Mucosa of rectum (tissue), 2 donors: ENCODE results near the gene FAM89B.

Experiments
- H3K27ac ChIP-seq, 2 donors: one replicate each; pipeline ENCODE4 v1.7.0; 2013; ENCODE audit warnings: inconsistent platforms in 2 of 2, low read depth in 2 of 2, low read length in 2 of 2
- H3K27me3 ChIP-seq, 2 donors: one replicate each; pipeline ENCODE4 v1.7.0; 2013; ENCODE audit warnings: low read length in 2 of 2; ENCODE audit not compliant: control insufficient read depth in 2 of 2, insufficient read depth in 2 of 2
- H3K36me3 ChIP-seq, 2 donors: one replicate each; pipeline ENCODE4 v1.7.0; 2013; ENCODE audit warnings: low read length in 2 of 2; ENCODE audit not compliant: control insufficient read depth in 2 of 2, insufficient read depth in 2 of 2
- H3K4me1 ChIP-seq, 2 donors: one replicate each; pipeline ENCODE4 v1.7.0; 2013; ENCODE audit warnings: low read length in 2 of 2, mild to moderate bottlenecking in 1 of 2; ENCODE audit not compliant: control insufficient read depth in 2 of 2, insufficient read depth in 2 of 2
- H3K4me3 ChIP-seq, 2 donors: one replicate each; pipeline ENCODE4 v1.7.0; 2013; ENCODE audit warnings: low read length in 2 of 2
- H3K9ac ChIP-seq, 2 donors: one replicate each; pipeline ENCODE4 v1.7.0; 2013; ENCODE audit warnings: low read length in 2 of 2, low read depth in 1 of 2, mild to moderate bottlenecking in 1 of 2
- H3K9me3 ChIP-seq, 2 donors: one replicate each; pipeline ENCODE4 v1.7.0; 2013; ENCODE audit warnings: low read length in 2 of 2; ENCODE audit not compliant: control insufficient read depth in 2 of 2
- donor health status: healthy.
- donor health status: Normal muscosa, but diverticular disease.

FAM89B gene

GRCh38 chr11:65565624-65566453 lies 6.5 kb upstream of the FAM89B start:
- Histone ChIP-seq H3K4me1 (peaks cover 13 to 22% of the 10 kb centered on the region in 2 donors), H3K9me3 (no peaks in the 10 kb centered on the region), H3K27me3 (no peaks in the 10 kb centered on the region), H3K9ac (no peak overlapping the region), H3K4me3 (no peak overlapping the region), H3K27ac (peak overlapping the region in 1 of 2 donors; percentile 32), H3K36me3 (peaks cover 0 to 3% of the 10 kb centered on the region in 2 donors)

- Histone ChIP-seq H3K4me1 (peaks cover 37 to 46% of the 10 kb centered on the region in 2 donors), H3K27me3 (no peaks in the 10 kb centered on the region), H3K36me3 (peaks cover 0 to 3% of the 10 kb centered on the region in 2 donors), H3K27ac (peak overlapping the region; percentile 98 to 99), H3K9ac (peak overlapping the region; percentile 83 to 92), H3K4me3 (peak overlapping the region; percentile 90 to 95), H3K9me3 (no peaks in the 10 kb centered on the region)
Measured at GRCh38 chr11:65569164-65569972, 3.0 kb upstream of the FAM89B start.

- H3K36me3 ChIP-seq = peaks cover 0 to 3% of the 10 kb centered on the region in 2 donors
- H3K27ac ChIP-seq = peak within 1 kb of the TSS; percentile 98 to 99
- peaks cover 43 to 53% of the 10 kb centered on the region in 2 donors for H3K4me1 ChIP-seq
- H3K9me3 ChIP-seq = no peaks in the 10 kb centered on the region
- H3K4me3 ChIP-seq = peak within 1 kb of the TSS; percentile 90 to 95
- H3K27me3 ChIP-seq = no peaks in the 10 kb centered on the region
- peak within 1 kb of the TSS; percentile 83 to 92 for H3K9ac ChIP-seq
Measured at GRCh38 chr11:65569973-65570918, 2.1 kb upstream of the FAM89B start, which contains the start of gene ZNRD2. TSS of gene ZNRD2 (plus strand) at chr11:65570477. CDS start at chr11:65570492, 15 bp downstream.

GRCh38 chr11:65571420-65571819 lies 918 bp upstream of the FAM89B start:
- Histone ChIP-seq H3K4me1 (peaks cover 50 to 60% of the 10 kb centered on the region in 2 donors), H3K9me3 (no peaks in the 10 kb centered on the region), H3K4me3 (peak overlapping the region; percentile 90 to 95), H3K27me3 (no peaks in the 10 kb centered on the region), H3K27ac (peak overlapping the region in 1 of 2 donors; percentile 93), H3K9ac (peak overlapping the region in 1 of 2 donors; percentile 83), H3K36me3 (peaks cover 0 to 3% of the 10 kb centered on the region in 2 donors)

- Histone ChIP-seq H3K27ac (peak overlapping the region; percentile 67 to 93), H3K4me3 (peak overlapping the region; percentile 63 to 80), H3K27me3 (no peaks in the 10 kb centered on the region), H3K9ac (peak overlapping the region; percentile 56 to 64), H3K9me3 (no peaks in the 10 kb centered on the region), H3K4me1 (peaks cover 55 to 65% of the 10 kb centered on the region in 2 donors), H3K36me3 (peaks cover 0 to 3% of the 10 kb centered on the region in 2 donors)
Measured at GRCh38 chr11:65571940-65572339, 398 bp upstream of the FAM89B start.

GRCh38 chr11:65573391-65574079 lies 1.2 kb downstream of the FAM89B start:
- H3K9ac ChIP-seq = peak overlapping the region; percentile 56 to 64
- H3K4me1 ChIP-seq = peaks cover 70 to 76% of the 10 kb centered on the region in 2 donors
- no peaks in the 10 kb centered on the region for H3K27me3 ChIP-seq
- peak overlapping the region; percentile 63 to 80 for H3K4me3 ChIP-seq
- no peaks in the 10 kb centered on the region for H3K36me3 ChIP-seq
- no peaks in the 10 kb centered on the region for H3K9me3 ChIP-seq
- peak overlapping the region; percentile 70 to 93 for H3K27ac ChIP-seq

- Histone ChIP-seq H3K4me1 (peaks cover 66 to 72% of the 10 kb centered on the region in 2 donors), H3K36me3 (peaks cover 0 to 3% of the 10 kb centered on the region in 2 donors), H3K9me3 (no peaks in the 10 kb centered on the region), H3K27me3 (no peaks in the 10 kb centered on the region), H3K27ac (peak overlapping the region; percentile 90 to 93), H3K4me3 (peak overlapping the region; percentile 72 to 82), H3K9ac (peak overlapping the region; percentile 66 to 85)
Measured at GRCh38 chr11:65574109-65574810, 1.9 kb downstream of the FAM89B start.

- Histone ChIP-seq H3K4me1 (peaks cover 62 to 67% of the 10 kb centered on the region in 2 donors), H3K27ac (peak overlapping the region; percentile 90 to 93), H3K36me3 (peaks cover under 1 to 10% of the 10 kb centered on the region in 2 donors), H3K9ac (peak overlapping the region; percentile 66 to 85), H3K4me3 (peak overlapping the region; percentile 72 to 82), H3K27me3 (no peaks in the 10 kb centered on the region), H3K9me3 (no peaks in the 10 kb centered on the region)
Measured at GRCh38 chr11:65574811-65575567, 2.7 kb downstream of the FAM89B start.
